TTC549 (cell line): ENCODE measurements around the gene NET1.

Source experiments
- FAIRE-seq: peaks from 2 replicates; lab custom pipeline; 2012; peaks lifted over from hg19 to GRCh38; lab: Jason Lieb, UNC

The NET1 gene

GRCh38 chr10:5482016-5482415 lies 69.7 kb downstream of the NET1 start:
- no peak for FAIRE-seq

- FAIRE-seq: no peak
Observed at GRCh38 chr10:5484205-5484604, 71.8 kb downstream of the NET1 start.

GRCh38 chr10:5485290-5485689 lies 72.9 kb downstream of the NET1 start:
- no peak for FAIRE-seq

- FAIRE-seq: no peak
Observed at GRCh38 chr10:5485948-5486852, 73.8 kb downstream of the NET1 start.

- FAIRE-seq: no peak
Observed at GRCh38 chr10:5486853-5487235, 74.5 kb downstream of the NET1 start.

- FAIRE-seq: no peak
Observed at GRCh38 chr10:5488272-5489161, 76.2 kb downstream of the NET1 start.

GRCh38 chr10:5490032-5490431 lies 77.7 kb downstream of the NET1 start:
- no peak for FAIRE-seq

- FAIRE-seq: no peak
Observed at GRCh38 chr10:5490698-5491464, 78.5 kb downstream of the NET1 start.

- no peak for FAIRE-seq
Observed at GRCh38 chr10:5491477-5491876, 79.1 kb downstream of the NET1 start.

- FAIRE-seq: no peak
Observed at GRCh38 chr10:5492322-5492855, 80.0 kb downstream of the NET1 start.

GRCh38 chr10:5492929-5493576 lies 80.7 kb downstream of the NET1 start:
- FAIRE-seq: no peak

- FAIRE-seq: no peak
Observed at GRCh38 chr10:5493691-5494090, 81.3 kb downstream of the NET1 start.

- no peak for FAIRE-seq
Observed at GRCh38 chr10:5494611-5495010, 82.3 kb downstream of the NET1 start.

- FAIRE-seq: no peak
Observed at GRCh38 chr10:5496261-5497250, 84.2 kb downstream of the NET1 start.

GRCh38 chr10:5497289-5497688 lies 84.9 kb downstream of the NET1 start:
- no peak for FAIRE-seq

- no peak for FAIRE-seq
Observed at GRCh38 chr10:5497948-5498730, 85.8 kb downstream of the NET1 start.

- no peak for FAIRE-seq
Observed at GRCh38 chr10:5498791-5499492, 86.6 kb downstream of the NET1 start.

- no peak for FAIRE-seq
Observed at GRCh38 chr10:5499493-5500140, 87.3 kb downstream of the NET1 start, which contains the start of gene CALML5. TSS of gene CALML5 (minus strand) at chr10:5499570. CDS start at chr10:5499438, 132 bp downstream.
